Activated B cell treated with CpG ODN at 0.5 μM for 24 hours (primary cell): ENCODE measurements around the gene PYGO2. TPM values are rescaled to one million over a fixed set of nuclear protein-coding genes. Genes with fewer than 3 reads are reported as not detected.

Experiments used
- ATAC-seq: fragments of 200-7000 bp; cut with Tn5 transposase; one replicate; pipeline ENCODE4 v1.10.0; 2021; ENCODE audit warnings: low read depth, mild to moderate bottlenecking, moderate library complexity
- CTCF ChIA-PET: fragments of 350-600 bp; sonication (Branson Sonifier 250); formaldehyde crosslinking; loops from one replicate; lab custom pipeline; 2021; ENCODE audit warnings: antibody characterized with exemption; lab: Charles Lee
- POLR2A ChIA-PET: fragments of 350-600 bp; sonication (Branson Sonifier 250); formaldehyde crosslinking; loops from one replicate; lab custom pipeline; 2021; ENCODE audit warnings: antibody characterized with exemption; lab: Charles Lee
- DNase-seq: peaks from one replicate; pipeline ENCODE4 v3.0.0; 2022
- H3K27ac Mint-ChIP-seq: one replicate; pipeline ENCODE4 v1.8.0; 2020; ENCODE audit warnings: mixed read lengths
- H3K27me3 Mint-ChIP-seq: one replicate; pipeline ENCODE4 v1.8.0; 2021; ENCODE audit warnings: mixed read lengths
- H3K36me3 Mint-ChIP-seq: one replicate; pipeline ENCODE4 v1.8.0; 2021; ENCODE audit warnings: low read depth, mixed read lengths
- H3K4me1 Mint-ChIP-seq: one replicate; pipeline ENCODE4 v1.8.0; 2021; ENCODE audit warnings: mixed read lengths
- H3K4me3 Mint-ChIP-seq: one replicate; pipeline ENCODE4 v1.8.0; 2020; ENCODE audit warnings: mild to moderate bottlenecking, mixed read lengths
- H3K9me3 Mint-ChIP-seq: one replicate; pipeline ENCODE4 v1.8.0; 2020; ENCODE audit warnings: mixed read lengths
- intact Hi-C: fragments of 100-400 bp; cut with micrococcal nuclease; formaldehyde crosslinking; loops from one replicate; pipeline ENCODE4 v1.15.1; 2024
- total RNA-seq: library from RNA; stranded (reverse); gene quantifications from 2 replicates; pipeline ENCODE4 v1.2.3, GENCODE V29; 2022
- TF ChIP-seq, protein P1 (sequence below): fragments of 200-600 bp; IDR thresholded peaks from one replicate; pipeline ENCODE4 v1.8.0; 2022; ENCODE audit warnings: antibody characterized with exemption, mild to moderate bottlenecking

PYGO2 gene
- total RNA-seq, 1 donor from 2014 or later, result 38.1 TPM

DNA sequence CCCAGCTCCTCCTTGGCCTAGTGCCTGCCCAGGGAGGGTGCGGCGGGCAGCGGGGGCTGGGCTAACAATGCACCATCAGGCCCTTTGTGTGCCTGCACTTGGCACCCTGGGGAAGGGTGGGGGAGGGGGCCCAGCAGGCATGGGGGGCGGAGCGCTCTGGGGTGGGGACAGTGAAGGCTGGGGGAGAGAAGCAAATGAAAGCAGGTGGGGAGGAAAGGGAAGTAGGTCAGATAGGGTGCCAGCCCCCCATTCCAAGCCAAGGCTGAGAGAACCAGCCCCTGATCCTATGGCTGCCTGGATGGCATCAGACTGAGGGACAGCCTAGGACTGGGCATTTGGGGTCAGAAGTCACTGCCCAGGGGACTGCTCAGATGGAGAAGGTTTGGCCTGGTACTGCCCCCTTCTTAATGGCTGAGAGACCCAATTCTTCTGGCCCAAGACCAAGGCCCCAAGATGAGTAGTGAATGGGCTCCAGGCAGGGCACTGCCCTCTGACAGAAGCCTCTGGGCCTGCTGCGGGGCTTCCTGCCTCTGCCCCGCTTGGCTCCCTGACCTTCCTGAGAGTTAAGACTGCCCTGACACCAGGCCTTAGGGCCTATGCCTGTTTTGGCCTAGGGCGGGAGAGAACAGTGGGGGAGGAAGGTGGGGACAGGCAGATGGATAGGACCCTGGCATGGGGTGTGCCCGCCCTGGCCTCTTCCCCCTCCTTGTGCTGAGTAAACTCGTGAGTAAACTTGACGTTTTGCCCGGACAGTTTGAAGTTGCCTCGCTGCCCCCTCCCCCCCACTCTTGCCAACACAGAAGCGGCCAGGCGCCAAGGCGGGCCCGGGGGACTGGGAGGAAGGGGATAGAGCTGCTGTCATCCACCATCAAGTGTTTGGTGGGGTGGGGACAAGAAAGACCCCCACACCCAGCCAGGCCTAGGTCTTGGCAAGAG lies 43.8 kb upstream of the PYGO2 start:
- peaks cover 11% of the 10 kb centered on the region for H3K36me3 Mint-ChIP-seq
- H3K27me3 Mint-ChIP-seq, result no peaks in the 10 kb centered on the region
- H3K27ac Mint-ChIP-seq, result peak overlapping the region; percentile 88
- POLR2A ChIA-PET, result interaction anchor here (0.6 to 7.2 kb wide), 6 partner anchors 10 to 50 kb away, joined by 4 to 85 read pairs (median 14); partner anchors contain the start of genes CKS1B and FLAD1
- TF ChIP-seq, protein P1, sequence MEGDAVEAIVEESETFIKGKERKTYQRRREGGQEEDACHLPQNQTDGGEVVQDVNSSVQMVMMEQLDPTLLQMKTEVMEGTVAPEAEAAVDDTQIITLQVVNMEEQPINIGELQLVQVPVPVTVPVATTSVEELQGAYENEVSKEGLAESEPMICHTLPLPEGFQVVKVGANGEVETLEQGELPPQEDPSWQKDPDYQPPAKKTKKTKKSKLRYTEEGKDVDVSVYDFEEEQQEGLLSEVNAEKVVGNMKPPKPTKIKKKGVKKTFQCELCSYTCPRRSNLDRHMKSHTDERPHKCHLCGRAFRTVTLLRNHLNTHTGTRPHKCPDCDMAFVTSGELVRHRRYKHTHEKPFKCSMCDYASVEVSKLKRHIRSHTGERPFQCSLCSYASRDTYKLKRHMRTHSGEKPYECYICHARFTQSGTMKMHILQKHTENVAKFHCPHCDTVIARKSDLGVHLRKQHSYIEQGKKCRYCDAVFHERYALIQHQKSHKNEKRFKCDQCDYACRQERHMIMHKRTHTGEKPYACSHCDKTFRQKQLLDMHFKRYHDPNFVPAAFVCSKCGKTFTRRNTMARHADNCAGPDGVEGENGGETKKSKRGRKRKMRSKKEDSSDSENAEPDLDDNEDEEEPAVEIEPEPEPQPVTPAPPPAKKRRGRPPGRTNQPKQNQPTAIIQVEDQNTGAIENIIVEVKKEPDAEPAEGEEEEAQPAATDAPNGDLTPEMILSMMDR, result no peak
- no peaks in the 10 kb centered on the region for H3K9me3 Mint-ChIP-seq
- no peak for ATAC-seq
- intact Hi-C loops, result loop anchor here (1.0 kb wide), 1 partner anchor 12 kb away; no protein-coding TSS in a partner anchor
- DNase-seq, result no peak
- H3K4me3 Mint-ChIP-seq, result peak overlapping the region; percentile 90
- CTCF ChIA-PET, result interaction anchor here (0.6 to 1.9 kb wide), 3 partner anchors 12 to 61 kb away, joined by 3 to 11 read pairs (median 6); no protein-coding TSS in a partner anchor
- peaks cover 67% of the 10 kb centered on the region for H3K4me1 Mint-ChIP-seq

DNA sequence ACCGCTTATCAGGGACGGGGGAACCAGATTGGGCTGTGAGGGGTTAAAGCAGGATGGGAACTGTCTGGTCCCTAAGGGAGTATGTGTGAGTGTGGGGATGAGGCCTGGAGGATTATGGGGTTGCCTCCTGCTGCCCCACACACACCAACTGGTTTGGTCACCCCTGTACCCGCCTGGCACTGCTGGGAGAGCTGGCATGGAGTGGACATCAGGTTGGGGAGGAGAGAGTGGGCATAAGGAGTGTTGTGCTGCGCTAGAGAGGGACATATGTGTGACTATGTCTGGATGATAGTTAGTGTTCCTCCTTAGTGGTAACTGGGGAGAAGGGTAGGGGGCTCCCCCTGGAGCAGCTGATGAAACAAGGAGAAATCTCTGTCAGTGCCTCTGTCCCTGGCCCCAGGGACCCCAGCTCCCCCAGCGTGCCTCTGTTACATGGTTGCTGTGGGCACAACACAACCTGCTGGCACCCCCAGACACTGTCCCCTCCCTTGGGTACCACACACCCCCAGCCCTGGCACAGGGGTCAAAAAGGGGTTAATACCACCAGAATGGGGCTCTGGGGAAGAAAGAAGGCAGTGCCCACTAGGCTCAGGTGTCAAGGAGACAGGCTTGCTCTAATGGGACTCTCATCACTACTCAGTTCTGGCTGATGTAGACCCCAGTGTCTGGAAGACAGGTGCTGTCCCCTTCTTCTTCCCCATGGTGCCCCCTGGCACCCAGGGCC lies 42.9 kb upstream of the PYGO2 start:
- H3K27me3 Mint-ChIP-seq, result no peaks in the 10 kb centered on the region
- ChIA-PET POLR2A (interaction anchor here (0.6 to 7.2 kb wide), 3 partner anchors 11 to 50 kb away, joined by 4 to 85 read pairs (median 68); partner anchors contain the start of gene CKS1B), CTCF (interaction anchor here (0.6 to 1.4 kb wide), 2 partner anchors 13 to 60 kb away, joined by 3 to 8 read pairs; no protein-coding TSS in a partner anchor)
- intact Hi-C loops, result no loop called here
- TF ChIP-seq, protein P1, result no peak
- H3K36me3 Mint-ChIP-seq, result peaks cover 8% of the 10 kb centered on the region
- H3K4me1 Mint-ChIP-seq, result peaks cover 67% of the 10 kb centered on the region
- H3K27ac Mint-ChIP-seq, result peak overlapping the region; percentile 88
- ATAC-seq (no peak), DNase-seq (no peak)
- H3K4me3 Mint-ChIP-seq, result peak overlapping the region; percentile 90
- no peaks in the 10 kb centered on the region for H3K9me3 Mint-ChIP-seq

DNA sequence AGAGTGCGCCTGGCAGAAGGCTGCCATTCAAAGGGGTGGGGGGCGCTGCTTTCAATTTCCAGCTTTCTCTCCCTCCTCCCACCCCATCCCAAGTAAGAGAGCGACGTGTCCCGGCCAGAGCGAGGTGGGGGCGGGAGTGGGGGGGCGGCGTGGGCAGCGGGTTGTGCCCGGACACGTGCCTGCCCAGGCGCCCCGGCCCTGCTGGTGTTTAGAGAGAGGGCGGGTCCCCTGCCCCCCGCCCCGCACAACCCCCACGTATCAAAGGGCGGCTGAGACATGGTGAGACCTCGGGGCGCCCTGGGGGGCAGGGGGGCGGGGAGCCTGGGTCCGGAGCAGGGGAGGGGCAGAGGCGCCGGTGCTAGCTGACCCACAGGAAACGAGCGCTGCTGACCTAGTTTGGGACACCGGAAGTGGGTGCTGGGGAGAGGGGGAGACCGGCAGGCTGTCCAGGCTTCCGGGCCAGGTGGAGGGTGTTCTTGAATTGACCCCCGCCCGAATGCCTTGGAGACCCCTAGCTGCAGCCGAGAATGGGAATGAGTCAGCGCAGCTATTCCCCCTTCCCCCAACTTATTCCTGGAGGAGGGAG lies 42.3 kb upstream of the PYGO2 start:
- DNase-seq, result no peak
- ChIA-PET POLR2A (interaction anchor here (1.1 to 7.2 kb wide), 4 partner anchors 11 to 81 kb away, joined by 9 to 85 read pairs (median 42); partner anchors contain the start of genes CKS1B and PMVK), CTCF (interaction anchor here (1.4 kb wide), 1 partner anchor 13 kb away, joined by 8 read pairs; no protein-coding TSS in a partner anchor)
- Mint-ChIP-seq H3K9me3 (no peaks in the 10 kb centered on the region), H3K36me3 (peaks cover 6% of the 10 kb centered on the region), H3K4me1 (peaks cover 65% of the 10 kb centered on the region), H3K4me3 (peak overlapping the region; percentile 90), H3K27ac (peak overlapping the region; percentile 88), H3K27me3 (no peaks in the 10 kb centered on the region)
- intact Hi-C loops, result loop anchor here (2.0 kb wide), 1 partner anchor 59 kb away; the partner anchor contains the start of gene EFNA4
- TF ChIP-seq, protein P1, result no peak
- no peak for ATAC-seq

DNA sequence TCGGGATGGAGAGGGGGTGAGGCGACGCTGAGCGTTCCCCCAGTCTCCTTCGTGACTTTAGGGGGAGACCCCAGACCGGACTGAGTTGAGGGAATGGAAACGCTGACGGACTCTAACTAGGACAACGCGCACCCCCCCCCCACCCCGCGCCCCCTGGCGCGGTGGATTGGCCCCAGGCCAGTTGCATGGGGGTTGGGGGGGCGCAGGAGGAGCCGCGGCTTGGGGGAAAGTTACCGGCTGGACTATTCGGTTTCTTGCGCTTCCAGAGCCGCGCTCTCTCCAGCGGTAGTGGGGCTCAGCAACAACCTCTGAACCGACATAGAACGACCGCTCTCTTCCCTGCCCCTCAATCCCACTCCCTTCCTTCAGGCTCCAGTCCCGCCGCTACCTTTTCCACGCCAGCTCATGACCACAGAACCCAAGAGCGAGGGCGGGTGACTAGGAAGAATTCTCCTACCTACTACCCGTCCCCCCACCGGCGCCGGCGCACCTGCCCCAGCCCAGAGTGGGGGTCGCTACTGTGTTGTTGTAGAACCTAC lies 41.7 kb upstream of the PYGO2 start:
- H3K27me3 Mint-ChIP-seq, result no peaks in the 10 kb centered on the region
- ATAC-seq (no peak), DNase-seq (no peak)
- peaks cover 63% of the 10 kb centered on the region for H3K4me1 Mint-ChIP-seq
- TF ChIP-seq, protein P1, result no peak
- peak overlapping the region; percentile 87 for H3K27ac Mint-ChIP-seq
- ChIA-PET CTCF (no interaction called here), POLR2A (interaction anchor here (1.1 to 7.2 kb wide), 4 partner anchors 12 to 81 kb away, joined by 9 to 85 read pairs (median 42); partner anchors contain the start of genes CKS1B and PMVK)
- H3K4me3 Mint-ChIP-seq, result peak overlapping the region; percentile 90
- intact Hi-C loops, result loop anchor here (2.0 kb wide), 1 partner anchor 60 kb away; the partner anchor contains the start of gene EFNA4
- peaks cover 6% of the 10 kb centered on the region for H3K36me3 Mint-ChIP-seq
- no peaks in the 10 kb centered on the region for H3K9me3 Mint-ChIP-seq
